Measurements from ENCODE around the gene FUZ.
A peak's percentile ranks its signal among the peaks of the same experiment; 100 is the strongest.

Gene FUZ

DNA sequence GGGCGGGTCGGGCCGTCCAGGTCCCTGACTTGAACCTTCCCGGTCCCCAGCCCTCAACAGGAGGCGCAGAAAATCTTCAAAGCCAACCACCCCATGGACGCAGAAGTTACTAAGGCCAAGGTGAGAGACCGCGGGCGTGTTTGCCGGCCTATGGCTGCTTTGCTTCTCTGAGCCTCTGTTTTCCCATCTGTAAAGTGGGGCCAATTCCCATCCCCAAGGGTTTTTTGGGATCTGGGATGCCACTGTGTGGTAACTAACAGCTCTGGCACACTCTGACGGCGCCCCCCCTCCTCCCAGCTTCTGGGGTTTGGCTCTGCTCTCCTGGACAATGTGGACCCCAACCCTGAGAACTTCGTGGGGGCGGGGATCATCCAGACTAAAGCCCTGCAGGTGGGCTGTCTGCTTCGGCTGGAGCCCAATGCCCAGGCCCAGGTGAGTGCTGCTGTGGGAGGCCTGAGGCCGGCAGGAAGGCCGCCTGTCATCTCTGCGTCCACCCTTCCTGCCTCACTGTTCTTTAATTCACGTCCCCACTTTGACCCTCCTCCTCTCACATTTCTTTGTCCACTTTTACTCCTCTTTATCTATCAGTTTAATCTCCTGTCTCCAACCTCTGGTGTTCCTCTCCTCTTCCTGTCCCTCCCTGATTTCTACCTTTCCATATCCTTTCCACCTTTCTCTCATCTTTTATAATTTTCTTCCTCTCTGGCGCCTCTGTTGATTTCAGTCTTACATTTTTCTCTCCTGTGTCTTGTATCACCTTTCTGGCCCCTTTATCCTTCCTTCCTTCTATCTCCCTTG, 7.1 kb downstream of the FUZ start:
- DNase-seq (ENCODE audit: low read depth in 2 of 2) = no peak

DNA sequence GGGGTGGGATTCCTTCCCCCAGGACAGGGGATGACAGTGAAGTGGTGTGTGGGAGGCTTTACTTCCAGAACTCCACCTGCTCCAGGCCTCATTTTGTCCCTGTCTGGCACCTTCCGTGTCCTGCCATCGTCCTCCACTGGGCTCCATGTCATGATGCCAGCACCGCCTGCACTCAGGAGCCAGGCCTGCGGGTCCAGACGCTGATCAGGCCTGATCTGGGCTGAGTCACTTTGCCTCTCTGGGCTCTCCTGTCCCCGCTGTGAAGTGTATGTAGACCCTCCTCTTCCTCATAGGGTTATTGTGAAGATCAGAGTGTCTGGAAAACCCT, 9.6 kb downstream of the FUZ start:
- no peak for DNase-seq (ENCODE audit: low read depth in 2 of 2)

DNA sequence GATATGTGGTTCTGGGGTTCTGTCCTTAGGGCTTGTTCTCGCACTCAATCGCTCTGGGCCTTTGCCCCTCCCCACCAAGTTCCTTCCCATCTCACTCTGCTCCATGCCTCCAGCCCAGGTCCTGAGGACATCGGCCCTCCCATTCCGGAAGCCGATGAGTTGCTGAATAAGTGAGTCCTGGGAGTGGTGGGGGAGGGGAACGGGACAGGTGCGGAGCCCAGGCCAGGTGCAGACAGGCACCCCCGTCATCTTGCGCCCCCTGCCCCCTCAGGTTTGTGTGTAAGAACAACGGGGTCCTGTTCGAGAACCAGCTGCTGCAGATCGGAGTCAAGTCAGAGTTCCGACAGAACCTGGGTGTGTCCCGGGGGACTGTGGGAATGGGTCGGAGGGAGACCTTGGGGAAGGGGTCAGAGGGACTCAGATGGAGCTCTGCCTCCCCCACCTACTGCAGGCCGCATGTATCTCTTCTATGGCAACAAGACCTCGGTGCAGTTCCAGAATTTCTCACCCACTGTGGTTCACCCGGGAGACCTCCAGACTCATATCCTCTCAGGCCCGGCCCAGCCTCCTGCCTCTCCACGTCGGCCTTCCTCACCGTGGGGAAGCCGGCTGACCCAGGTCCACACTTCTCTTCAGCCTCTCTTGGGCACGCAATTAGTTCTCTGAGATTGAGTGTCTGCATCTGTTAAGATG, 10.1 kb downstream of the FUZ start:
- no peak for DNase-seq (ENCODE audit: low read depth in 2 of 2)

DNA sequence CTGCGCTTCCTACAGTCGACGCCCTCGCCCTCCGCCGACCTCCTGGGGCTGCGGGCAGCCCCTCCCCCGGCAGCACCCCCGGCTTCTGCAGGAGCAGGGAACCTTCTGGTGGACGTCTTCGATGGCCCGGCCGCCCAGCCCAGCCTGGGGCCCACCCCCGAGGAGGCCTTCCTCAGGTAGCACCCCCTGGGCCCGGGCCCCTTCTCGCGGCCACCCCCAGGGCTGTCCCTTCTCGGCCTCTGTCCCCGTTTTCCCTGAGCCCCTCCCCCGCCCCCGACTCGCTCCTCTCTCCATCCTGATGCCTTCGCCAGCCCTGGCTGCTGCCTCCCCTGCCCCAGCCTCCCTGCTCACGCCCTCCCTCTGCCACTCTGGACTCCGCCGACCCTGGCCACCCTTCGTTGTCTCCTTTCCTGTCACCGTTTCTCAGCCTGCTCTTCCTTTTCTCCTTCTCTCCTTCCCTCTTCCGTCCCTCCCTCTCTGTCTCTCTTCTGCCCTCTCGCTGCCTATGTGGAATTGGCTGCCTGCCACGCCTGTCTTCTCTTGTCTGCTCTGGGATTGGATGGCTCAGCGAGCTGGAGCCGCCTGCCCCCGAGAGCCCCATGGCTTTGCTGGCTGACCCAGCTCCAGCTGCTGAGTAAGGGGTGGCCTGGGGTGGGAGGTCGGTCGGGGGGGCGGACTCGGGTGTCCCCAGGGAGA, 11.0 kb downstream of the FUZ start:
- DNase-seq (ENCODE audit: low read depth in 2 of 2) = peak; percentile 83 to 85

DNA sequence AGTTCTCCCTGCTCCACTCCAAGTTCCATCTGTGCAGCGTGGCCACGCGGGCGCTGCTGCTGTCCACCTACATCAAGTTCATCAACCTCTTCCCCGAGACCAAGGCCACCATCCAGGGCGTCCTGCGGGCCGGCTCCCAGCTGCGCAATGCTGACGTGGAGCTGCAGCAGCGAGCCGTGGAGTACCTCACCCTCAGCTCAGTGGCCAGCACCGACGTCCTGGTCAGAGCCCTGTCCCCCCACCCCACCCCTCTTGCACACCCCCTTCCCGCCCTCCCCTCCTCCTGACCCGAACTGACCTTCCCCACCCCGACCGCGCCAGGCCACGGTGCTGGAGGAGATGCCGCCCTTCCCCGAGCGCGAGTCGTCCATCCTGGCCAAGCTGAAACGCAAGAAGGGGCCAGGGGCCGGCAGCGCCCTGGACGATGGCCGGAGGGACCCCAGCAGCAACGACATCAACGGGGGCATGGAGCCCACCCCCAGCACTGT, 11.6 kb downstream of the FUZ start:
- DNase-seq (ENCODE audit: low read depth in 2 of 2) = no peak

DNA sequence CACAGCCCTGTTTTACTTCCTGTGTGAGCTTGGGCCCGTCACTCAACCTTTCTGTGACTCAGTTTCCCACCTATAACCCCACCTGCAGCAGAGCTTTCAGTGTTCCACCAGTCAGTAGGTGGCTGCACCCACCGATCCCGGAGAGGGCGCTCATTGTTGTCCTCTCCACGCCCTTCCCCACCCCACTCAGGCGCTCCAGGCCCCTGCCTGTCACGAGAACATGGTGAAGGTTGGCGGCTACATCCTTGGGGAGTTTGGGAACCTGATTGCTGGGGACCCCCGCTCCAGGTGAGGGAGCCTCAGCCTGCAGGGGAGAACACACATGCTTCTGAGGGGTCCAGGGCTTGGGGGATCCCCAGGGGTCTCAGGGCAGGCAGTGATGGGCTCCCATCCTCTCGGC, 12.3 kb downstream of the FUZ start:
- DNase-seq (ENCODE audit: low read depth in 2 of 2) = no peak

DNA sequence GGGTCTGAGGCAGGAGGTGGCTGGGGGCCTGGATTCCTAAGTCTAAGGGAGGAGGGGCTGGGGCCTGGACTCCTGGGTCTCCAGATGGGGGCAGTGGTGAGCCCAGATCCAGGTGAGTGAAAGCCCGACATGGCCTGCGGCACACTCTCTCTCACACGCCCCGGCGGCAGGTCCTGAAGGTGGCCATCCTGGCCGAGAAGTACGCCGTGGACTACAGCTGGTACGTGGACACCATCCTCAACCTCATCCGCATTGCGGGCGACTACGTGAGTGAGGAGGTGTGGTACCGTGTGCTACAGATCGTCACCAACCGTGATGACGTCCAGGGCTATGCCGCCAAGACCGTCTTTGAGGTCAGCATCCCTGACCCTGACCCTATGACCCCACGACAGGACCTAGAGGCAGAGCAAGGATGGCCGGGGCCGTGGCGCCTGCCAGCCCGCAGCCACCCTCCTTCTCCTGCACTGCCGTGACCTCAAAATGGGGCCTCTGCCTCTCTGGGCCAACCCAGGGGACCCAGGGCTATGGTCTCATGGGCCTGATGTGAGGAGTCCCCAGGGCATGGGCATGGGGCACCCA, 13.2 kb downstream of the FUZ start:
- DNase-seq (ENCODE audit: low read depth in 2 of 2) = no peak

DNA sequence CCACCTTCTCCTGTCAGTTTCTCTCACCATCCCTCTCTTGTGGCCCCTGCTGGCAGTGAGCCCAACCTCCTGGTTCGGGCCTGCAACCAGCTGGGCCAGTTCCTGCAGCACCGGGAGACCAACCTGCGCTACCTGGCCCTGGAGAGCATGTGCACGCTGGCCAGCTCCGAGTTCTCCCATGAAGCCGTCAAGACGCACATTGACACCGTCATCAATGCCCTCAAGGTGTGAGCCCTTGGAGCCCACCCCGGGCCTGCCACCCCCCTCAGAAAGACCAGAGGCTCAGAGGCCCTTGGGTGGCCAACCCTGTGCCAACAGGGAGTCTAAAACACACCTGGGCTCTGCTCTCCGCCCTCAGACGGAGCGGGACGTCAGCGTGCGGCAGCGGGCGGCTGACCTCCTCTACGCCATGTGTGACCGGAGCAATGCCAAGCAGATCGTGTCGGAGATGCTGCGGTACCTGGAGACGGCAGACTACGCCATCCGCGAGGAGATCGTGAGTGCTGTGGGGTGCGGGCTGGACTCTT, 13.8 kb downstream of the FUZ start:
- no peak for DNase-seq (ENCODE audit: low read depth in 2 of 2)

DNA sequence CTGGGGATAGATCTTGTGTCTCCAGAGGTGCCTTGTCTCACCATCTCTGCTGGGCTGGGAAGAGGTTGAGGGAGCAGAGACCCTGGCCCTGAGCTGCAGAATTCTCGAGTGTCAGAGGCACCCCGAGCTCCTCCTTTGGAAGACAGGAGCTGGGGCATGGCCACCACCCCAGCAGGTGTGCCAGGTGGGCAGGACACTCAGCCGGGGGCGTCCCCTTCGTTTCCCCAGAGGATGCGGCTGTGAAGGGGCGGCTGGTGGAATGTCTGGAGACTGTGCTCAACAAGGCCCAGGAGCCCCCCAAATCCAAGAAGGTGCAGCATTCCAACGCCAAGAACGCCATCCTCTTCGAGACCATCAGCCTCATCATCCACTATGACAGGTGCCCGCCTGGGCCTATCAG, 14.5 kb downstream of the FUZ start:
- no peak for DNase-seq (ENCODE audit: low read depth in 2 of 2)

DNA sequence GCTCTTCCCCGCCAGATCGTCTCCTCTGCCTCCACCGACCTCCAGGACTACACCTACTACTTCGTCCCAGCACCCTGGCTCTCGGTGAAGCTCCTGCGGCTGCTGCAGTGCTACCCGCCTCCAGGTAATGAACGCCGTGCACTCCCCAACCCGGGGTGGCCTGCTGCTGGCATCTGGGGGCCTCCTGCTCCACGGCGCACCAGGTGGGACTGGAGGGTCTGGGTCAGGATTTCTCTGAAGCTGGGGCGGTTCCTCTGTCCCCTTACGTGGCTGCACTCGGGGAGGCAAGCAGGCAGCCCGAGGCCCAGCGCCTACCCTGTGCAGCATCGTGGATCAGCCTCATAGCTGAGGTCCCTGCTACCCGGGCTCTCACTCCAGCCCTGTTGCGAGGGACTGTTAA, 17.5 kb downstream of the FUZ start:
- no peak for DNase-seq (ENCODE audit: low read depth in 2 of 2)

DNA sequence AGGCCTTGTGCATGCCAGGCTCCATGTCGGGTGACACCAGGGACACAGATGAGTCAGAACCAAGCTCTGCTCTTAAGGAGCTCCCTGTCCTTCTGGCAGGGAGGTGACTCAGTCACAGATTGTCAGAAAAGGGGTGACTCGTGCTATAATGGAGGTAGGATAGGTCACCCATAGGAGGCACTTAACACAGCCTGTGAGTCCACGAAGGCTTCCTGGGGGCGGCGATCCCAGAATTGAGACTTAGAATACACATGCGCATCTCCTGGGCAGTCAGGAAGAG, 19.6 kb downstream of the FUZ start:
- DNase-seq (ENCODE audit: low read depth in 2 of 2) = no peak

DNA sequence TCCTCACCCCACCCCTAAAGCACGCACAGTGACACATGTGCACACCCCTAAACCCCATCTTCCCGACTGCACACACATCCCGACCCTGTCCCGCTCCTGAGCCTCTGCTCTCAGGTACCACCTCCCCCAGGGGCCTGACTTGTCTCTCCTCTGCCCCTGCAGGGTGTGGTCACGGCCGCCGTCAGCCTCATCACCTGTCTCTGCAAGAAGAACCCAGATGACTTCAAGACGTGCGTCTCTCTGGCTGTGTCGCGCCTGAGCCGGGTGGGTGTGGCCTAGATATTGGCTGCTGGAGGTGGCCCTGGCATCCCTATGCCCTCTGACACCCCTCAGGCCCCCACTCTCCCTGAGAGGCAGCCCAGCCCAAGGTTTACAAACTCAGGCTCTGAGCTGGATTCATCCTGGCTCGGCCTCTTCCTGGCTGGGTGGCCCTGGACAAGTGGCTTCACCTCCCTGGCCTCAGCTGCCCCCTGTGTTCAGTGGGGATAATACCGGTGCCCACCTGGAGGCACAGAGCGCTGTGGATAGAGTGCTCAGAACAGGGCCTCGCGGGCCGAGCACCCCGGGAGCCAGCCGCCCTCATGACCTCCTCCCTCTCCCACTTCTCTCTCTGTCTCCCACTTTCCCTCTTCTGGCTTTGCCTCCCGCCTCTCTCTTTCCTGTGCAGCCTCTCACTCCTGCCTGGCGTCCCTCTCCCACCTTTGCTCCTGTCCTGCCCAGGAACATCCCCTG, 20.1 kb downstream of the FUZ start:
- no peak for DNase-seq (ENCODE audit: low read depth in 2 of 2)

DNA sequence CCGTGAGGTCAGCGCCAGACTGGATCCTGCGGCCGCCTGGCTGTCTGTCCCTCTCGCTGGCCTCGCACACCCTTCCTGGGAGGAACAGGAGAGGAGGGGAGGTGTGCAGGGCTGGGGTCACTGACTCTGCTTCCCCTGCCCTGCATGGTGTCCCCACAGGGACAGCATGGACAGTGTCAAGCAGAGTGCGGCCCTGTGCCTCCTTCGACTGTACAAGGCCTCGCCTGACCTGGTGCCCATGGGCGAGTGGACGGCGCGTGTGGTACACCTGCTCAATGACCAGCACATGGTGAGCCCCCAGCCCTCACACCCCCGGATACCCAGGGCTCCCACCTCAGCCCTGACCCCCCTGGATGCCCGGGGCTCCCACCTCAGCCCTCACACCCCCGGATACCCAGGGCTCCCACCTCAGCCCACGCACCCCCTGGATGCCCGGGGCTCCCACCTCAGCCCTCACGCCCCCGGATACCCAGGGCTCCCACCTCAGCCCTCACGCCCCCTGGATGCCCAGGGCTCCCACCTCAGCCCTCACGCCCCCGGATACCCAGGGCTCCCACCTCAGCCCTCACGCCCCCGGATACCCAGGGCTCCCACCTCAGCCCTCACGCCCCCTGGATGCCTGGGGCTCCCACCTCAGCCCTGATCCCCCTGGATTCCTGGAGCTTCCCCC, 21.2 kb downstream of the FUZ start:
- no peak for DNase-seq (ENCODE audit: low read depth in 2 of 2)

DNA sequence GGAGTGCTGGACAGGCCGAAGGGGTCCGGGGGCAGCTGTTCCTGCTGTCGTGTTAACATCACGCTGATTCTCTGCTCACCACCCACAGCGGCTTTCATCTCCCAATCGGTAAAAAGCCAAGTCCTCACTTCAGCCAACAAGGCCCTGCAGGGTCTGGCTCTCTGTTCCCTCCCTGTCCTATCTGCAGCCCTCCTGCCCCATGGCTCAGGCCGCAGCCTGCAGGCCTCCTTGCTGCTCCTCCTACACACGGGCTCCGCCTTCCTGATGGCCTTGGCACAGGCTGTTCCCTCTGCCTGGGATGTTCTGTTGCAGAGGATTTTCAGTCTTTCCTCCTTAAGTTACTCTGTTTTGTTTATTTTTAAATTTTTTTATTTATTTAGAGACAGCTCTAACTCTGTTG, 22.2 kb downstream of the FUZ start:
- DNase-seq (ENCODE audit: low read depth in 2 of 2) = no peak

DNA sequence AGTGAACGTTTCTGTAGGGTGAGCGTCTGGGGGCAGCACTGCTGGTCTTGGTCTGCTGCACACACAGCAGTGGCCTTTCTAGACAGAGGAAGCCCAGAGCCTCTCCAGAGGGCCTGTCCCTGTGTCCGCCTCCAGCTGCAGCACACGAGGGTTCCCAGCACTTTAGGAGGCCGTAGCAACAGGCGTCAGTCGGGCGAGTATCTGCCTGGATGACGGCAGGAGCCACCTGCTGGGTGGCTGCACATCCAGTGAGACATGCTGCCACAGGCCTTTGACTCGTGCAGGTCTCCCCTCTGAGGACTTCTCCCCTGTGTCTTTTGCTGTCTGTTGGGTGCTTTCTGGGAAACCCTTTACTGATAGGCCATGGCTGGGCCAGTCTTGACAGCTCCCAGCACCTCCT, 24.2 kb downstream of the FUZ start:
- no peak for DNase-seq (ENCODE audit: low read depth in 2 of 2)

DNA sequence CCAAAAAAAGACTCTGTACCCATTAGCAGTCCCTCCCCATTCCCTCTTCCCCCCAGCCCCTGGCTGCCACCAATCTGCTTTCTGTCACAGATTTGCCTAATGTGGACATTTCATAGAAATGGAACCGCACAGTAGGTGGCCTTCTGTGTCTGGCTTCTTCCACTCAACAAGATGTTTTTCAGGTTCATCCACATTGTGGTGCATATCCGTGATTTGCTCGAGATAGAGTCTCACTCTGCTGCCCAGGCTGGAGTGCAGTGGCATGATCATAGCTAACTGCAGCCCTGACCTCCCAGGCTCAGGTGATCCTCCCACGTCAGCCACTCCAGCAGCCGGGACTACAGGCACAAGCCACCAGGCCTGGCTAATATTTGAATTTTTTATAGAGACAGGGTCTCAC, 25.3 kb downstream of the FUZ start:
- no peak for DNase-seq (ENCODE audit: low read depth in 2 of 2)

DNA sequence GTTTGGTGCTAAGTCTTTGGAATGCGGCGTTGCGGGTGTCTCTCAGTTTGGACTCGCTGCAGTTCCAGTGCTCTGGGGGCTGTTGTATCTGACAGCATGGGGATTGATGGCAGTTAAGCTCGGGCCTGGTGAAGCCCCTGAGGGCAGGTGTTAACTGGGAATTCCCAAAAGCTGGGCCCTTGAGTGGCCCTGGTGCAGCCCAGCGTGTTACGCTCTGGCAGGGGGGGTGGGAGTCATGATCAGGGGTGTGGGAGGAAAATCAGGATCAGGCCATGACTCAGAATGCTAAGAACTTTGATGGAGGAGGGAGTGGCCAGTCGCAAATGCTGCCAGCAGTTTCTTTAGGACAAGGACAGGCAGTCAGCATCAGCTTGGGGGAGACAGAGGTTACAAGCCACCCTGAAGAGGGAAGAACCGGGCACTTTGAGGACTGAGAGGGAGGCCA, 26.7 kb downstream of the FUZ start:
- no peak for DNase-seq (ENCODE audit: low read depth in 2 of 2)

DNA sequence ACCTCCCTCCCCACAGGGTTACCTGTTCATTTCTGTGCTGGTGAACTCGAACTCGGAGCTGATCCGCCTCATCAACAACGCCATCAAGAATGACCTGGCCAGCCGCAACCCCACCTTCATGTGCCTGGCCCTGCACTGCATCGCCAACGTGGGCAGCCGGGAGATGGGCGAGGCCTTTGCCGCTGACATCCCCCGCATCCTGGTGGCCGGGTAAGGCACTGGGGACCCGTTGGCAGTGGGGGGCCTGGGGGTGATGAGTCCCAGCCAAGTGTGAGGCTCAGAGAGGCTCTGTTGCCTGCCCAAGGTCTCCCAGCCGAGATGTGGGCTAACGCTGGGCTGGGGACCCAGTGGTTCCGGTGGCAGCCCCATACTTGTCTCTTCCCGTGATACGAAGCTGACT, 30.6 kb downstream of the FUZ start:
- no peak for DNase-seq (ENCODE audit: low read depth in 2 of 2)

DNA sequence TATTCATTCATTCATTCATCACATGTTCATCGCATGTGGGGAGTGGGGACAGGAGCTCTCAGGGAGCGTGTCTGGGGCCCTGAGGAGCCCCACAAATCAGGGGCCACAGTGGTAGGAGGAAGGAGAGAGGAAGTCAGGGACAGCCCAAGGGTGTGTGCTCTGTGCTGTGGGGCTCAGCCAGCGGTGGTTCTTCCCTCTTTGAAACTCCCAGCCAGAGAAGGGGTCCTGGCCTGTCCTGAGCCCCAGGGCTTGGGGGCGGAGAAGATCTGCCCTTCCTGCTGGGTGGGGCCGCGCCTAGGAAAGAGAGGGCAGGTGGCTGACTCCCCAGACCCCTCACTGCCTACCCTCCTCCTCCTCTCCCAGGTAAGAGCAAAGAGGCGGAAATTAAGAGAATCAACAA, 31.7 kb downstream of the FUZ start:
- DNase-seq (ENCODE audit: low read depth in 2 of 2) = no peak

DNA sequence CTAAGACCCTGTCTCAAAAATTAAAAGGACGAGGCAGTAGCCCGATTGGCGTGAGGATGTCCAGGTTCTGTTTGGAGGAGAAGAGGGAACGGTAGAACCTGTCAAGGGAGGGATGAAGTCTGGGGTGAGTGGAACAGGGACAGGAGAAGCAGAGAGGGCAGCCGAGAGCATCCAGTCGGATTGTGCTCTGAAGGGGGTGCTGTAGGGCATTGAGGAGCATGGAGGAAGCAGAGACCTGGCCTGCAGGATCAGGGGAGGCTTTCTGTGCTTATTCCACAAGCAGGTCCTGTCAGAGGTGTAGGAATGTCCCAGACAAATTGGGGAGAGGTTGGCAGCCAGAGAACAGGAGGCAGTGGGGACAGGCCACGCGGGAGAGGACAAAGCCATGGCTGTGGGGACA, 32.2 kb downstream of the FUZ start:
- no peak for DNase-seq (ENCODE audit: low read depth in 2 of 2)
